Caco-2 (cell line): ENCODE measurements around the gene BTC. TPM values are rescaled to one million over a fixed set of nuclear protein-coding genes. Genes with fewer than 3 reads are reported as not detected.

Source experiments
- BruUV-seq: library from RNA; stranded (reverse); fragments of 400-500 nt; replicated peaks from 2 replicates; lab custom pipeline; 2021; lab: Mats Ljungman, UMichigan
- CTCF ChIA-PET: fragments of 300-600 bp; sonication (Branson Sonifier 250); formaldehyde crosslinking; loops from one replicate; lab custom pipeline; 2022; ENCODE audit warnings: antibody characterized with exemption; lab: Charles Lee
- POLR2A ChIA-PET: fragments of 300-600 bp; sonication (Branson Sonifier 250); formaldehyde crosslinking; loops from one replicate; lab custom pipeline; 2022; ENCODE audit warnings: antibody characterized with exemption; lab: Charles Lee
- DNase-seq, 2 experiments: peaks; one replicate each; pipeline versions ENCODE4 v3.0.0 to v3.0.0-alpha.2; 2020 to 2022
- H3K27me3 ChIP-seq: replicated peaks from 2 replicates; pipeline ENCODE4 v1.6.0; 2011; ENCODE audit warnings: low read length; ENCODE audit not compliant: control insufficient read depth, insufficient read depth
- H3K36me3 ChIP-seq: 2 replicates; pipeline ENCODE4 v1.5.1; 2011; ENCODE audit warnings: low read length; ENCODE audit not compliant: control insufficient read depth, insufficient read depth
- H3K4me1 ChIP-seq: fragments of 250-450 bp; sonication (Bioruptor Pico); 2 replicates; pipeline ENCODE4 v1.5.1; 2020; ENCODE audit warnings: mild to moderate bottlenecking
- H3K4me3 ChIP-seq: 2 replicates; pipeline ENCODE4 v1.5.1; 2011; ENCODE audit warnings: low read depth, mild to moderate bottlenecking, control low read depth, low read length
- H3K9me3 ChIP-seq: fragments of 250-450 bp; sonication (Bioruptor Pico); 2 replicates; pipeline ENCODE4 v1.5.1; 2020; ENCODE audit warnings: mild to moderate bottlenecking, moderate library complexity
- H3K27ac Mint-ChIP-seq: one replicate; pipeline ENCODE4 v1.8.0; 2022; ENCODE audit warnings: mixed read lengths; ENCODE audit not compliant: unreplicated experiment
- H3K27me3 Mint-ChIP-seq: one replicate; pipeline ENCODE4 v1.8.0; 2022; ENCODE audit warnings: mixed read lengths; ENCODE audit not compliant: insufficient read depth, unreplicated experiment
- H3K36me3 Mint-ChIP-seq: one replicate; pipeline ENCODE4 v1.8.0; 2022; ENCODE audit warnings: mild to moderate bottlenecking, mixed read lengths; ENCODE audit not compliant: insufficient read depth, unreplicated experiment
- H3K4me1 Mint-ChIP-seq: one replicate; pipeline ENCODE4 v1.8.0; 2022; ENCODE audit warnings: low read depth, mixed read lengths; ENCODE audit not compliant: unreplicated experiment
- H3K4me3 Mint-ChIP-seq: one replicate; pipeline ENCODE4 v1.8.0; 2022; ENCODE audit warnings: mild to moderate bottlenecking, moderate library complexity, mixed read lengths; ENCODE audit not compliant: unreplicated experiment
- H3K9me3 Mint-ChIP-seq: one replicate; pipeline ENCODE4 v1.8.0; 2022; ENCODE audit warnings: mixed read lengths; ENCODE audit not compliant: unreplicated experiment
- intact Hi-C: fragments of 100-400 bp; cut with micrococcal nuclease; formaldehyde crosslinking; loops from one replicate; pipeline ENCODE4 v1.10.0; 2022; ENCODE audit not compliant: unreplicated experiment
- total RNA-seq: library from RNA; stranded (reverse); gene quantifications from 2 replicates; pipeline ENCODE4 v1.2.3, GENCODE V29; 2022
- TF ChIP-seq, protein P1 (sequence below), 2 experiments: fragments of 200-600 bp in 1 of 2; IDR thresholded peaks; 1 replicate in 1 of 2; 2 replicates in 1 of 2; pipeline versions ENCODE4 v1.5.1 to v1.8.0; 2011 to 2022; ENCODE audit warnings: antibody characterized with exemption in 1 of 2, control low read depth in 1 of 2, inconsistent platforms in 1 of 2, low read depth in 1 of 2, low read length in 1 of 2, mild to moderate bottlenecking in 1 of 2, moderate library complexity in 1 of 2; ENCODE audit not compliant: insufficient read depth in 1 of 2, severe bottlenecking in 1 of 2, unreplicated experiment in 1 of 2

BTC gene
- total RNA-seq, 1 experiment from 2014 or later = 0.09 TPM

DNA sequence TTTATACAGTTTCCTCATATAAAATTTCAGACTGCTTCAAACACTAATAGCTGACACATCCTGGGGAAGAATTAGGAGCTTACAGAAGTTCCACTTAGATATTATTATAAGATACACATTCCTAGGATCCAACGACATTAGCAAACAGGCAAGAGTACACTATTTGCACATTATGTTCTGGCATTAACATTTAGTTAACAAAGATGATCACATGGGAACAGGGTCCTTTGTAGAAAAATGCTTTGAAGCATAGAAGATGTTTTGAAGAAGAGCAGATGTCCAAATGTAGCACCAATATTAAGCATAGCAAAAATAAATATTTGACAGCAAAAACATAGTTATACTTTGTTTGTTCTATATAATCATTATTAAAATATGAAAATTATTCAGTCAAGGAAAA lies 52.1 kb downstream of the BTC start:
- intact Hi-C loops = no loop called here
- Mint-ChIP-seq H3K27ac (no peak overlapping the region), H3K4me1 (no peaks in the 10 kb centered on the region), H3K9me3 (no peaks in the 10 kb centered on the region), H3K36me3 (no peaks in the 10 kb centered on the region), H3K4me3 (no peak overlapping the region), H3K27me3 (no peaks in the 10 kb centered on the region)
- Histone ChIP-seq H3K4me1 (no peaks in the 10 kb centered on the region), H3K4me3 (no peak overlapping the region), H3K36me3 (no peaks in the 10 kb centered on the region), H3K27me3 (no peaks in the 10 kb centered on the region), H3K9me3 (no peaks in the 10 kb centered on the region)
- BruUV-seq = no TSS peak
- no peak for DNase-seq
- TF ChIP-seq, protein P1, sequence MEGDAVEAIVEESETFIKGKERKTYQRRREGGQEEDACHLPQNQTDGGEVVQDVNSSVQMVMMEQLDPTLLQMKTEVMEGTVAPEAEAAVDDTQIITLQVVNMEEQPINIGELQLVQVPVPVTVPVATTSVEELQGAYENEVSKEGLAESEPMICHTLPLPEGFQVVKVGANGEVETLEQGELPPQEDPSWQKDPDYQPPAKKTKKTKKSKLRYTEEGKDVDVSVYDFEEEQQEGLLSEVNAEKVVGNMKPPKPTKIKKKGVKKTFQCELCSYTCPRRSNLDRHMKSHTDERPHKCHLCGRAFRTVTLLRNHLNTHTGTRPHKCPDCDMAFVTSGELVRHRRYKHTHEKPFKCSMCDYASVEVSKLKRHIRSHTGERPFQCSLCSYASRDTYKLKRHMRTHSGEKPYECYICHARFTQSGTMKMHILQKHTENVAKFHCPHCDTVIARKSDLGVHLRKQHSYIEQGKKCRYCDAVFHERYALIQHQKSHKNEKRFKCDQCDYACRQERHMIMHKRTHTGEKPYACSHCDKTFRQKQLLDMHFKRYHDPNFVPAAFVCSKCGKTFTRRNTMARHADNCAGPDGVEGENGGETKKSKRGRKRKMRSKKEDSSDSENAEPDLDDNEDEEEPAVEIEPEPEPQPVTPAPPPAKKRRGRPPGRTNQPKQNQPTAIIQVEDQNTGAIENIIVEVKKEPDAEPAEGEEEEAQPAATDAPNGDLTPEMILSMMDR (IDR thresholded peaks at IDR 0.05; ENCODE audit: insufficient read depth in 1 of 2, low read depth in 1 of 2, low read length in 1 of 2, severe bottlenecking in 1 of 2, unreplicated experiment in 1 of 2) = no peak
- CTCF ChIA-PET = no interaction called here
- POLR2A ChIA-PET = no interaction called here

DNA sequence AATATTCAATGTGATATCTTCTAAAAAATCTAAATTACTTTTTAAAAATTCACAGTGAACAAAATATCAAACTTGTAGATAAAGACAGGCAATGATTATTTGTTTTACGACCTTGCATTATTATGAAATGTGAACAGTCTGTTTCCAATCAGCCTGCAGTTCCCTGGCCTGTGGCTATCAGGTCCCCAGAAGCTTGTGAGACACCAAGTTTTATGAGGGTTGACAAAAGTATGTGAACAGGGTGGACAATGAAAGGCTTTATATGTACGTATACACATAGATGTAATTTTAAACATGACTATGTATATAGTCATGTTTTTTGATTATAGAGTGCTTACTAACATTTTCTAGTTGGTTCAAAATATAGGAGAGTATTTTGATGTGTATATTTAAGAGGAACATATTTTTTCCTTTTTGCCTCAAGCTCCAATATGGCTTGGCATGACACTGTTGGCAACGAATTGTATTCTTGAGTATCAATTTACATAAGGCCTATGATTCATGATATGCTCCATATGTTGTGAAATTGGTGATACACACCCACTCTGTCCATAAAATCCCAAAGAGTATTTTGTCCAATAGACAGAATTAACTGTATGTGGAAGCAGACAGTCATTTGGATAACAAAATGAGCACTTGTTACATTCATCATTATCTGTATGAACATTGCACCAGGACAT lies 55.7 kb downstream of the BTC start:
- CTCF ChIA-PET = no interaction called here

DNA sequence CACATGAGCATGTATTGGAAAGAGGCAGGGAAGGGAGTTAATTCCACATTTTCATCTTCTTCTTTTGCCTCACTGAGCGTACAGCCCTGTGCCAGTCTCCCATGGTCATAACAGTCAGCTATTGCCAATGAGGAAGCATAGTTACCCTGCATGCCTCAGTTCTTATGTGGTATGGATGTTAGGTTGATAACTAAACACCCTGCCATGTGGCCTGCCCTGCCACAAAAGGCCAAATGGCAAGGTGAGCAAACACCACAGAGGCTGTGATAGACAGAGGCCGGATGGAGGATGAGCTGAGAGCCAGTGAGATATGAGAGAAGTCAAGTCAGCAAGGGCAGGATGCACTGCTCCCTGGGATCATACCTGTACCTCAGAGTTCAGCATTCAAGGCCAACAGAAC lies 59.3 kb downstream of the BTC start:
- no TSS peak for BruUV-seq
- Mint-ChIP-seq H3K4me3 (no peak overlapping the region), H3K36me3 (no peaks in the 10 kb centered on the region), H3K27ac (no peak overlapping the region), H3K4me1 (no peaks in the 10 kb centered on the region), H3K9me3 (no peaks in the 10 kb centered on the region), H3K27me3 (no peaks in the 10 kb centered on the region)
- Histone ChIP-seq H3K27me3 (no peaks in the 10 kb centered on the region), H3K9me3 (no peaks in the 10 kb centered on the region), H3K4me1 (no peaks in the 10 kb centered on the region), H3K4me3 (no peak overlapping the region), H3K36me3 (no peaks in the 10 kb centered on the region)
- TF ChIP-seq, protein P1 (IDR thresholded peaks at IDR 0.05; ENCODE audit: insufficient read depth in 1 of 2, low read depth in 1 of 2, low read length in 1 of 2, severe bottlenecking in 1 of 2, unreplicated experiment in 1 of 2) = no peak
- DNase-seq = no peak
- intact Hi-C loops = no loop called here
- CTCF ChIA-PET = no interaction called here
- POLR2A ChIA-PET = no interaction called here

More for the DNA sequence above, 55.7 kb downstream of the BTC start:
- no peak for DNase-seq
- Mint-ChIP-seq H3K27ac (no peak overlapping the region), H3K27me3 (no peaks in the 10 kb centered on the region), H3K4me3 (no peak overlapping the region), H3K9me3 (no peaks in the 10 kb centered on the region), H3K4me1 (no peaks in the 10 kb centered on the region), H3K36me3 (no peaks in the 10 kb centered on the region)
- Histone ChIP-seq H3K4me3 (no peak overlapping the region), H3K36me3 (no peaks in the 10 kb centered on the region), H3K4me1 (no peaks in the 10 kb centered on the region), H3K9me3 (no peaks in the 10 kb centered on the region), H3K27me3 (no peaks in the 10 kb centered on the region)
- no TSS peak for BruUV-seq
- TF ChIP-seq, protein P1 (IDR thresholded peaks at IDR 0.05; ENCODE audit: insufficient read depth in 1 of 2, low read depth in 1 of 2, low read length in 1 of 2, severe bottlenecking in 1 of 2, unreplicated experiment in 1 of 2) = no peak
- intact Hi-C loops = no loop called here
- POLR2A ChIA-PET = no interaction called here
